GM19025 (cell line): Measurements from ENCODE around the gene CD22.
A peak's percentile ranks its signal among the peaks of the same experiment; 100 is the strongest.

Experiments
- ATAC-seq: cut with Tn5 transposase; IDR thresholded peaks from one replicate; pipeline ENCODE4 v1.9.1; 2021; ENCODE audit warnings: mild to moderate bottlenecking, low read depth, moderate library complexity; ENCODE audit not compliant: unreplicated experiment

The CD22 gene

DNA sequence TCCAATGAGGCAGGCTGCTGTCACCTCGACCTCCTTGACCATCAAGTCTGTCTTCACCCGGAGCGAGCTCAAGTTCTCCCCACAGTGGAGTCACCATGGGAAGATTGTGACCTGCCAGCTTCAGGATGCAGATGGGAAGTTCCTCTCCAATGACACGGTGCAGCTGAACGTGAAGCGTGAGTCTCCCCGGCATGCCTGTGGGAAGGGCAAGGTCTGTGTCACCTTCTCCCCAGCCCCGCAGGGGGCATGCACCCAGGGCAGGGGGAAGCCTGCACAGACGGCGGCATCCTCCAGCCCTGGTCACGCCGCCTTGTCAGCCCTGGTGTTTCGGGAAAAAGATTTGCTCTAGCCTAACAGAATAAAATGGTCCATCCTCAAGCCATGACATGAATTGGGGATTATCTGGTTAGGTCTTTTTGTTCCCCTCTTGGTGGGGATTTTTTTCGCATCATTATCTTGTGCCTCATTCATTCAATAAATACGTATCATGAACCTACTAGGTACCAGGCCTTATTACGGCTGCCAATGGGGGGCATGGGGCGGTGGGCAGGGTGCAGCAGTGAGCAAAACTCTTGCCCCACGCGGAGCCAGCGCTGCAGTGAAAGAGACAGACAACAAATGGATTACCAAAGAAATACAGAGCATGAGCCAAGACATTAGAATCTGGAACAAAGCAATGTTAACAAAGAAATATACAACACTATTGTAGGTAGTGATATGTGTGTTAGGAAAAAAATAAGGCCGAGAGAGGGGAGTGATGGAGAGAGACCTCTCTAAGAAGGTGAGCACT is 7.4 kb downstream of the CD22 start:
- ATAC-seq = no peak

DNA sequence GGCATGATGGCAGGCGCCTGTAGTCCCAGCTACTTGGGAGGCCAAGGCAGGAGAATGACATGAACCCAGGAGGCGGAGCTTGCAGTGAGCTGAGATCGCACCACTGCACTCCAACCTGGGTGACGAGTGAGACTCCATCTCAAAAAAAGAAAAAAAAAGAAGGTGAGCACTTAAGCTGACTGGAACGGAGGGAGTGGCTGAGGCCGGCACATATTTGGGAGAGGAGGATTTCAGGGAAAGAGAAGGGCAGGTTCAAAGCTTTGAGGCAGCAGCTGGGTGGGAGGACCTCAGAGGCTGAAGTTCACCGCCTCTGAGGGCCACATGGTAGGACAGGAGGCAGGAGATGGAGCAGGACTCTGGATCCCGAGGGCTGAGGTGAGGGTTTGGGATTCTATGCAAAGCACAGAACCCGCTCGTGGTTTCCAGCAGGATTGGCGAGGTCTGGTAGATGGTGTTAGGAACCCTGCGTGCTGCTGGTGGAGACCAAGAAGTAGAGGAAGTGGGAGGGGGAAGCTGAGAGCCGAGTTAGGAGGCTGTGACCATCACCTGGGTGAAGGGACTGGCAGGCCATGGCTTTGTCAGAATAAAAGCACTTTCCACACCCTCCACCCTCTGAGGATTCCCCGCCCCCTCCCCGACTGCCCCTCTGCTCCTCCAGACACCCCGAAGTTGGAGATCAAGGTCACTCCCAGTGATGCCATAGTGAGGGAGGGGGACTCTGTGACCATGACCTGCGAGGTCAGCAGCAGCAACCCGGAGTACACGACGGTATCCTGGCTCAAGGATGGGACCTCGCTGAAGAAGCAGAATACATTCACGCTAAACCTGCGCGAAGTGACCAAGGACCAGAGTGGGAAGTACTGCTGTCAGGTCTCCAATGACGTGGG is 8.4 kb downstream of the CD22 start:
- ATAC-seq = no peak

DNA sequence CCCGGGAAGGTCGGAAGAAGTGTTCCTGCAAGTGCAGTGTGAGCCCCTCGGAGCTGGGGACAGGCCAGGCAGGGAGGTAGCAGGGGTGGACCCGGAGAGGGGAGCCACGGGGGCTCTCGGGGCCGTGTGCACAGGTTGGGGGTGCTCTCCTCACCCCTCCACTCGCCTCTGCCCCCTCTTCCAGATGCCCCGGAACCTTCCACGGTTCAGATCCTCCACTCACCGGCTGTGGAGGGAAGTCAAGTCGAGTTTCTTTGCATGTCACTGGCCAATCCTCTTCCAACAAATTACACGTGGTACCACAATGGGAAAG is 9.0 kb downstream of the CD22 start:
- no peak for ATAC-seq

DNA sequence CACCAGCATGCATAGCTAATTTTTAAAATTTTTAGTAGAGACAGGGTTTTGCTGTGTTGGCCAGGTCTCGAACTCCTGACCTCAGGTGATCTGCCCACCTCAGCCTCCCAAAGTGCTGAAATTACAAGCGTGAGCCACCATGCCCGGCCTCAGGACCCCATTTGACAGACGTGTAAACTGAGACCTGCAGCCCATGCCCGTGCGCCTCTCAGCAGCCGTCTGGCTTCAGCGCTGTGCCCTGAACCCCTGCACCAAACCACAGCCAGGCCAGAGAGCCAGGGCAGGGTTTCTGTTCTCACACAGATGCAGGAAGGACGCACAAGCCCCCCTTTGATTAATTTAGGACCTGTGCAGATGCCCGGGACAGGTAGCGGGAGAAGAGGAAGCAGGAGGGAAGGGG is 11.4 kb downstream of the CD22 start:
- no peak for ATAC-seq

DNA sequence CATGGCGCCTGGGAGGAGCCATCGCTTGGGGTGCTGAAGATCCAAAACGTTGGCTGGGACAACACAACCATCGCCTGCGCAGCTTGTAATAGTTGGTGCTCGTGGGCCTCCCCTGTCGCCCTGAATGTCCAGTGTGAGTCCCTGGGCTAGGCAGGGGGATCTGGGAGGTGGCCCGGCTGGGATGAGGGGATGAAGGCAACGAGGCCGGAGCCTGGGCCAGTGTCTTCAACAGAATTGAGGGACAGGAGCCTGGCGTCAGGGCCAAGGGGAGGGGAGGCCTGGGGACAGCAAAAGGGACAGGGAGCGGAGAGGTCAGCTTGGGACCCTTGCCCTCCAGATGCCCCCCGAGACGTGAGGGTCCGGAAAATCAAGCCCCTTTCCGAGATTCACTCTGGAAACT is 12.0 kb downstream of the CD22 start:
- no peak for ATAC-seq

DNA sequence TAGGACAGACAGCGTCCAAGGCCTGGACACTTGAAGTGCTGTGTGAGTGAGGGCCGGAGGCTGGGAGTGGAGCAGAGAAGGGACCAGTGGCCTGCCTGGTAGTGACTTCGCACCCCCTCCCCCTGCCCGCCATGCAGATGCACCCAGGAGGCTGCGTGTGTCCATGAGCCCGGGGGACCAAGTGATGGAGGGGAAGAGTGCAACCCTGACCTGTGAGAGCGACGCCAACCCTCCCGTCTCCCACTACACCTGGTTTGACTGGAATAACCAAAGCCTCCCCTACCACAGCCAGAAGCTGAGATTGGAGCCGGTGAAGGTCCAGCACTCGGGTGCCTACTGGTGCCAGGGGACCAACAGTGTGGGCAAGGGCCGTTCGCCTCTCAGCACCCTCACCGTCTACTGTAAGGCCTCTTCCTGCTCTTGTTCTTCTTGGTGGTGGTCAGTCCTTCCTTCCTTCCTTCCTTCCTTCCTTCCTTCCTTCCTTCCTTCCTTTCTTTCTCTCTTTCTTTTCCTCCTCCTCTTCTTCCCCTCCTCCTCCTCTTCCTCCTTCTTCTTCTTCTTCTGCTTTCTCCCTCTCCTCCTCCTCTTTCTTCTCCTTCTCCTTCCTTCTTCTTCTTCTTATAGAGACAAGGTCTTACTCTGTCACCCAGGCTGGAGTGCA is 12.7 kb downstream of the CD22 start:
- no peak for ATAC-seq

DNA sequence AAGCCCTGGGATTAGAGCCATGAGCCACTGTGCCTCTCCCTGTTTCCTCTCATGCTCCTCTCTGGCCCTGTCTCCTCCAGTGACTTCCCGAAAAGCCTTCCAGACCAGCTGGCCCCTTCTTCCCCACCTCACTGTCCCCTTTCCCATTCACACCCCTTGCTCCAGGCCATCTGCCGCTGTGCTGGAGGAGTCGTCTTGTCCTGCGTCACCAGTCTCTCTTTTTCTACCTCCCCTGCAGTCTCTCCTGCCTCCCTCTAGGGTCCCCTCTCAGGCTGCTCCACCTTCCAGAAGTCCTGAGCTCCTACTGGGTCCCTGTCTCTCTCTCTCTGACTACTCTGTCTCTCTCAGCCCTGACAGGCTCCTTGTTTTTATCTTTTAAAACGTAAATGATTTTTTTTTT is 13.4 kb downstream of the CD22 start:
- no peak for ATAC-seq

DNA sequence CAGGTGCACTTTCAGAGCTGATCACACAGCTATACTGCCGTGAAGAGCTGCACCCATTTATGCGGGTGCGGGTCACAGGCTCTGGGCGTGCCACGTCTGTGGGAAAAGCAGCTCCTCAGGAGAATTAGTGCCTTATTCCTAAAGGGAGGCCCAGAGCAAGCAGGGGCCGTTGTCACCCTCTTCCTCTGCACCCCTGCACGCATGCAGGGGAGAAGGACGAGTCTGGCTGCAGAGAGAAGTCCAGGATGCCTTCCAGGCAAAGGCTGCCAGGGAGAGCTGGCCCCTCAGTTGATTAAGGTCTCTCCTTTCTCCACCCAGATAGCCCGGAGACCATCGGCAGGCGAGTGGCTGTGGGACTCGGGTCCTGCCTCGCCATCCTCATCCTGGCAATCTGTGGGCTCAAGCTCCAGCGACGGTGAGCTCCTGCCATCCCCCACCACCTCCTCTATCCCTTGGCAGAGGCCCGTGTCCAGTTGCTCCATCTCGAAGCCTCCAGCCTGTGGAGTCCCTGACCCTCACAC is 15.6 kb downstream of the CD22 start:
- no peak for ATAC-seq

DNA sequence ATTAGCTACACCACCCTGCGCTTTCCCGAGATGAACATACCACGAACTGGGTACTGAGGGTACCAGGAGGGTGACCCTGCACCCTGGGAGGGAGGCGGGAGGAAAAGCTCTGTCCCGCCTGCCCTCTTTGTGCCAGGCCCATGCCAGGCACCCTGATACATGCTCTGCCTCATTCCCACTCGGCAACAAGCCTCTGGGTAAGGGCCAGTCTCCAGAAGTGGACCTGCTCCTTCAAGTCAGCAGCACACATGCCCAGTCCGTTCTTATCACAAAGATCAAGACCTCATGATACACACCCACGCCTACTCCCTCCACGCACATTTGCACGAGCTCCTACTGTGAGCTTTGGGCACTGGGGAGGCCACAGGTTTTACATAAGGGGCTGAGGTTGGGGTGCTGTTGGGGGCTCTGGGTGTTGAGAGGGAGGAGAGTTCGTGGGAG is 16.7 kb downstream of the CD22 start:
- no peak for ATAC-seq

DNA sequence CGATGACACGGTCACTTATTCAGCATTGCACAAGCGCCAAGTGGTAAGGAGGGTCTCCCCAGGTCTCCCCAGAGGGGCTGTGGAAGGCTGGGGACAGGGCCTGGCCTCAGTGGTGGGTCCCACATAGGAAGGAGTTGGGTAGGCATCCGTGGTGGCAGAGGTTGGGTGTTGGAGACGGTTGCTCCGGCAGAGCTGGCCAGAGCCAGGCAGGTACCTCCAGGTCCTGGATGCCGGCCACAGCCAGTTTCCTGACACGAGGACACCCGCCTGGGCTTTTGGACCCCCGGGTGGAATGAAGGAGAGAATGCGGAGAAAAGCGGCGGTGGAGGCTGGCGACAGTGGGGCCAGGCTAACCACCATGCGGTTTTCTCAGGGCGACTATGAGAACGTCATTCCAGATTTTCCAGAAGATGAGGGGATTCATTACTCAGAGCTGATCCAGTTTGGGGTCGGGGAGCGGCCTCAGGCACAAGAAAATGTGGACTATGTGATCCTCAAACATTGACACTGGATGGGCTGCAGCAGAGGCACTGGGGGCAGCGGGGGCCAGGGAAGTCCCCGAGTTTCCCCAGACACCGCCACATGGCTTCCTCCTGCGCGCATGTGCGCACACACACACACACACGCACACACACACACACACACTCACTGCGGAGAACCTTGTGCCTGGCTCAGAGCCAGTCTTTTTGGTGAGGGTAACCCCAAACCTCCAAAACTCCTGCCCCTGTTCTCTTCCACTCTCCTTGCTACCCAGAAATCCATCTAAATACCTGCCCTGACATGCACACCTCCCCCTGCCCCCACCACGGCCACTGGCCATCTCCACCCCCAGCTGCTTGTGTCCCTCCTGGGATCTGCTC is 17.4 kb downstream of the CD22 start:
- ATAC-seq = no peak

DNA sequence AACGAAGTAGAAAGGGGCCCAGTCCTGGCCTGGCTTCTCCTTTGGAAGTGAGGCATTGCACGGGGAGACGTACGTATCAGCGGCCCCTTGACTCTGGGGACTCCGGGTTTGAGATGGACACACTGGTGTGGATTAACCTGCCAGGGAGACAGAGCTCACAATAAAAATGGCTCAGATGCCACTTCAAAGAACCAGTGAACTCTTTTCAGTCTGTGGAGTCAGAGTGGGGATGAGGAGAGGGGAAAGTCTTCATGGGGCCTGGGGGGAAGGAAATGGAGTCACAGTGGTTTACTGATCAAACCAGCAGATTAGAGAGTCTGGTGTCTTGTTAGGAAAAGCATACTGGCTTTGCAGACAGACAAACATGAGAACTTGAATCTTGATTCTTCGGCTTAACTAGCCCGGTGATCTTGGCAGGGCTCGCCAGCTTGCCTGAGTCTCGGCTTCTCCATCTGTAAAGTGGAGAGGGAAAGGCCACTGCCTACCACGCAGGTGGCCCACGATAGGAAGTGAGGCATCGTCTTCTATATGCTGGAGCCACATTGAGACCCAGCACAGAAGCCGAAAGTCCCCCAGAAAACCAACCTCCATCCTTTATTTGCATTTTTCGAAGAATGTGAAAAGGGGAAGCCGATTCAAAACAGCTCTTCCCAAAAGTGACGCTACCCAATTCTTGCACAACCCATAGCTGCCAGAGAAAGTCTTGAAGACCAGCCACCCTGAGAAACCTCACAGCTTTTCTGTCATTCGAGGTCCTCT is 18.4 kb downstream of the CD22 start, which contains the start of gene FFAR1:
Gene FFAR1 (plus strand): TSS at position 732 of the 759 bp plus-strand sequence. CDS start 3,650 bp downstream, outside the sequence.
- ATAC-seq = peak; percentile 67

DNA sequence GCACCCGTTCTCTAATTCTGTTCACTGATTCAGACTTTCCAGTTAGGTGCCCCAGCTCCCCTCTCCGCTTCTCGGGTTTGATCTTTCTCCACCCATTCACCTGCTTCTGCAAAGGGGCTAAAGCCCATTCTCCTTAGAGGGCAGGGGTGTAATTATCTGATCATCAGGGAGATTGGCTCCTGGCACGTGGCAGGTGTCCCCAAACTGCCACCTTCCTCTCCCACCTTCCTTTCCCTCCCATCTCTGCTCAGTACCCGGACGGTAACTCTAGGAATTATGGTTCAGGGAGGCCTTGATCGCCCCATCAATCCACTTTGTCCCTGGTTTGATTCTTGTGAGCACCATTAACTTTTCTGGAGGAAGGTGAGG is 18.9 kb downstream of the CD22 start:
- no peak for ATAC-seq

DNA sequence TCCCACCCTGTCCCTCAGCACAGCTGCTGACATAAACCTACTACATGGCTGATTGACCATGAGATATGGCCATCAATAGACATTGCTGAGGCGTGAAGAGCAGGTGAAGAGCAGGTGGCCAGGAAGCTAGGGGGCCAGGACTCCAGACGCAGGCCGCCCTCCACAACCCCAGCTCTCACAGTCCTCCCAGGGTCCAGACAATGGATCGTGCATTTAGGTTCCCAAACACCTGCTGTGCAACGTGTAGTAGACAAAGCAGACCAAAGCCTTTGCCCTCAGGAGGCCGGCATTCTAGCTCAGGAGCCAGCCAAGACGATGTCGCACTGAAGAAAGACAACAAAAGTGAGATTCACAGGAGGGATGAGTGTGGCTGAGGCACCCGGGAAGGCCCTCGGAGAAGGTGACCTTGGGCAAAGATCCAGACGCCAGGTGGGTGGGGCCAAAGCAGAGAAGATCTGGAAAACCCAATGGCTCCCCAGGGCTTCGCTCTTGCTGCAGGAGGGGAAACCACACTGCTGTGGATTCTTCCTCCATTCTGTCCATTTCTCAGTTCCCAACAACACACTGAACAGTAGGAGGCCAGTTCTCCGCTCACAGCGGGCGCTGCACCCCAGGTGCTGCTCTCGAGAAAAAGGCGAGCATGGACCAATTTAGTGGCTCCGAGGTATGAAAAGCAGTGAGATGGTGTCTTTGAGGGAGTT is 20.1 kb downstream of the CD22 start:
- no peak for ATAC-seq

DNA sequence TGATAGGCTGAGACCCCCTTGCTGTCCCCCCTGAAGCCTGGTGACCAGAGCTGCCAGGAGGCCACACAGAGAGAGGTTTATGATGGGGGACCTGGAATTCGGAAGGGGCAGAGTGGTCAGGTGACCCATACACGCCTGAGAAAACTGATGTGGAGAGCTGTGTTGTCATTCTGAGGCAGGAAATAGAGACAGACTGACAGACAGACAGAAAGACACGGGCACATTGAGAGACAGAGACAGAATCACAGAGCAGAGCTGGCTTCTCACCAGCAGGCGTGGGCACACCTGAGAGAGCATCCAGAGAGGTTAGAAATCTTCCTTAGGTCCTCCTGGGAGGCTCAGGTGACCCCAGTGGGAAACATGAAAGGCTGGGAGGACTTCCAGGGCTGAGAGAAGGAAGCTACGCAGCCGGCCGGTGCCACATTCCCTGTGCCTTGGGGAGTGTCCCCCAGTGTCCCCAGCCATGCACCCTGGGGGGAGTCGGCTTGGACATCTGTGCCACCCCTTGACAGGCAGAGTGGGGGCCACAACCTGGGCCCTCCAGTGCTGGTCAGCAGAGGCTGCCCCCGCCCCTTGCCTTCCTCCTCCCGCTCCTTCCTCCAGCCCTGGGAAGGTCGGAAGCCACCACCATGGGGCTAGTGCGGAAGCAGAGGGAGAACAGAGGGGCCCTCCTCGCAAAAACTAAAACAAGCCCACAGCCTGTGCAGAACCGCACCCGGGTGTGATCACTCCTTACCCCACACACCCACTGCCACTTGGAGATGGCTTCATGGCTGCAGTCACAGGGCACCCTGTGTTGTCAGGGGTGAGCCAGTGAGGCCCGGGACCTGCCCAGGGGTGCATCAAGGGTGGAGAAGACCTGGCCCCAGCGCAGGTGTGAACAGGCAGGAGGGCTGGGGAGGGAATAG is 20.9 kb downstream of the CD22 start:
- ATAC-seq = no peak

DNA sequence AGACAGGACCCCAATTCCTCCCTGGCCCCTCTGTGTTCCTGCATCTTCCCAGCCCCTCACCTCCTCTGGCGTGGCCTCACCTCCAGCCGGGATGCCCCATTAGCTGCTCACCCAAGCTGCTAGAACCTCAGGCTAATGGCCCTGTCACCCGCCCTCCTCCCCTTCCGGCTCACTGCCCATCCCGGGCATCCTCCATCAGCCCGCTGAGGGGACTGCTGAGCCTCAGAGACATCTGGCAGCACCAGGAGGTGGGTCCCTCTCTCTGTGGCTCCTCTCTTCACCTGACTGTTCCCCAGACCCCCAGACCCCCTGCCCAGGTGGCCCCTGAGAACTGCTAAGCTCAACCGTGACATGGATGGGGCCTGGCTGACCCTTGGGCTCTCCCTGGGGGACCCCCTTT is 21.6 kb downstream of the CD22 start:
- no peak for ATAC-seq

DNA sequence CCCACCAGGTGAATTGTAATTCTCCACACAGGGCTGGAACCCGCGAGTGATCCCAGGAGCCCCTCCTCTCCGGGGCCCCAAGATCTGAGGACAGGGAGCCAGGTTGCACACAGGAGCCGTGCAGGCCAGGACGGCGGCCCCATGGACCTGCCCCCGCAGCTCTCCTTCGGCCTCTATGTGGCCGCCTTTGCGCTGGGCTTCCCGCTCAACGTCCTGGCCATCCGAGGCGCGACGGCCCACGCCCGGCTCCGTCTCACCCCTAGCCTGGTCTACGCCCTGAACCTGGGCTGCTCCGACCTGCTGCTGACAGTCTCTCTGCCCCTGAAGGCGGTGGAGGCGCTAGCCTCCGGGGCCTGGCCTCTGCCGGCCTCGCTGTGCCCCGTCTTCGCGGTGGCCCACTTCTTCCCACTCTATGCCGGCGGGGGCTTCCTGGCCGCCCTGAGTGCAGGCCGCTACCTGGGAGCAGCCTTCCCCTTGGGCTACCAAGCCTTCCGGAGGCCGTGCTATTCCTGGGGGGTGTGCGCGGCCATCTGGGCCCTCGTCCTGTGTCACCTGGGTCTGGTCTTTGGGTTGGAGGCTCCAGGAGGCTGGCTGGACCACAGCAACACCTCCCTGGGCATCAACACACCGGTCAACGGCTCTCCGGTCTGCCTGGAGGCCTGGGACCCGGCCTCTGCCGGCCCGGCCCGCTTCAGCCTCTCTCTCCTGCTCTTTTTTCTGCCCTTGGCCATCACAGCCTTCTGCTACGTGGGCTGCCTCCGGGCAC is 22.6 kb downstream of the CD22 start:
- ATAC-seq = no peak

DNA sequence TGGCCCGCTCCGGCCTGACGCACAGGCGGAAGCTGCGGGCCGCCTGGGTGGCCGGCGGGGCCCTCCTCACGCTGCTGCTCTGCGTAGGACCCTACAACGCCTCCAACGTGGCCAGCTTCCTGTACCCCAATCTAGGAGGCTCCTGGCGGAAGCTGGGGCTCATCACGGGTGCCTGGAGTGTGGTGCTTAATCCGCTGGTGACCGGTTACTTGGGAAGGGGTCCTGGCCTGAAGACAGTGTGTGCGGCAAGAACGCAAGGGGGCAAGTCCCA is 23.1 kb downstream of the CD22 start:
- no peak for ATAC-seq
